NCI-H774 (cell line): Measurements from ENCODE around the gene PADI1.

Experiments
- DNase-seq: peaks from one replicate; lab custom pipeline; 2025; lab: John Stamatoyannopoulos, UW

Gene PADI1

GRCh38 chr1:17196496-17197185, 8.3 kb upstream of the PADI1 start:
- no peak for DNase-seq

- DNase-seq, result no peak
Measured at GRCh38 chr1:17197696-17198095, 7.2 kb upstream of the PADI1 start.

GRCh38 chr1:17198476-17199258, 6.3 kb upstream of the PADI1 start:
- DNase-seq, result no peak

GRCh38 chr1:17199267-17200044, 5.5 kb upstream of the PADI1 start:
- no peak for DNase-seq

GRCh38 chr1:17200246-17200645, 4.7 kb upstream of the PADI1 start:
- no peak for DNase-seq

GRCh38 chr1:17200756-17201155, 4.2 kb upstream of the PADI1 start:
- DNase-seq, result no peak

GRCh38 chr1:17201201-17202021, 3.5 kb upstream of the PADI1 start:
- DNase-seq, result no peak

- DNase-seq, result no peak
Measured at GRCh38 chr1:17205652-17206051, 724 bp downstream of the PADI1 start.

- DNase-seq, result no peak
Measured at GRCh38 chr1:17206196-17206595, 1.3 kb downstream of the PADI1 start.

- no peak for DNase-seq
Measured at GRCh38 chr1:17207046-17207445, 2.1 kb downstream of the PADI1 start.

- no peak for DNase-seq
Measured at GRCh38 chr1:17207540-17207939, 2.6 kb downstream of the PADI1 start.

GRCh38 chr1:17207966-17208418, 3.1 kb downstream of the PADI1 start:
- no peak for DNase-seq

GRCh38 chr1:17208546-17208945, 3.6 kb downstream of the PADI1 start:
- no peak for DNase-seq

- DNase-seq, result no peak
Measured at GRCh38 chr1:17209430-17209829, 4.5 kb downstream of the PADI1 start.

GRCh38 chr1:17210176-17210575, 5.2 kb downstream of the PADI1 start:
- DNase-seq, result no peak

GRCh38 chr1:17211377-17211776, 6.4 kb downstream of the PADI1 start:
- no peak for DNase-seq

- DNase-seq, result no peak
Measured at GRCh38 chr1:17212009-17212408, 7.1 kb downstream of the PADI1 start.

- DNase-seq, result no peak
Measured at GRCh38 chr1:17212487-17213121, 7.7 kb downstream of the PADI1 start.

- no peak for DNase-seq
Measured at GRCh38 chr1:17213148-17213781, 8.3 kb downstream of the PADI1 start.

GRCh38 chr1:17213782-17214148, 8.8 kb downstream of the PADI1 start:
- DNase-seq, result no peak
